ENCODE measurements around the gene AIRE.
A peak's percentile ranks its signal among the peaks of the same experiment; 100 is the strongest.

DNA sequence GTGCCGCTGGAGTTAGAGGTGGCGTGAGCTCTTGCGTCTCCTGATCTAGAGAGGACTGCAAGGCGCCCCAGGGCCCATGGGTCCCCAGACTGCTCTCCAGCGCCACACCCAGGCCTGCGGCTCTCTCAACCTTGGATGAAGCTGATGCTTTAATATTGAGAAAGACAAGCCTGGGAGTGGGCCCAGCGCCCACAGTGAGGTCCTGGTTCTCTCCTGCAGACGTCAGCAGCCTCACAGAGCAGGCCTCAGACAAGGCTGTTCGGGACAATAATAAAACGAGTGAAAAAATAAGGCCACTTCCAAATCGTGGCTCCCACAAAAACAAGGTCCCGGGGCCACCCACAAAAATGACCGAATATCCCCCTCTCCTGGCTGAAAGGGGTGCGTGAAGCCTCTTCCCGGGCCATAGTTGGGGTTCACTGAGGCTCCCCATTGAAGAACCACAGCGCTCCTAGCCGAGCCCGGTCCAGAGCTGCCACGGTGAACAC, 18.0 kb upstream of the AIRE start:
- no peak for TF ChIP-seq YY1 (IDR thresholded peaks at IDR 0.05)
- TF ChIP-seq TAF1 (conservative IDR thresholded peaks at IDR 0.05): no peak
- TF ChIP-seq, protein P1, sequence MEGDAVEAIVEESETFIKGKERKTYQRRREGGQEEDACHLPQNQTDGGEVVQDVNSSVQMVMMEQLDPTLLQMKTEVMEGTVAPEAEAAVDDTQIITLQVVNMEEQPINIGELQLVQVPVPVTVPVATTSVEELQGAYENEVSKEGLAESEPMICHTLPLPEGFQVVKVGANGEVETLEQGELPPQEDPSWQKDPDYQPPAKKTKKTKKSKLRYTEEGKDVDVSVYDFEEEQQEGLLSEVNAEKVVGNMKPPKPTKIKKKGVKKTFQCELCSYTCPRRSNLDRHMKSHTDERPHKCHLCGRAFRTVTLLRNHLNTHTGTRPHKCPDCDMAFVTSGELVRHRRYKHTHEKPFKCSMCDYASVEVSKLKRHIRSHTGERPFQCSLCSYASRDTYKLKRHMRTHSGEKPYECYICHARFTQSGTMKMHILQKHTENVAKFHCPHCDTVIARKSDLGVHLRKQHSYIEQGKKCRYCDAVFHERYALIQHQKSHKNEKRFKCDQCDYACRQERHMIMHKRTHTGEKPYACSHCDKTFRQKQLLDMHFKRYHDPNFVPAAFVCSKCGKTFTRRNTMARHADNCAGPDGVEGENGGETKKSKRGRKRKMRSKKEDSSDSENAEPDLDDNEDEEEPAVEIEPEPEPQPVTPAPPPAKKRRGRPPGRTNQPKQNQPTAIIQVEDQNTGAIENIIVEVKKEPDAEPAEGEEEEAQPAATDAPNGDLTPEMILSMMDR (IDR thresholded peaks at IDR 0.05; ENCODE audit: low read depth, low read length, missing input control): no peak
- no peak for TF ChIP-seq FOXA1 (IDR thresholded peaks at IDR 0.05)
- TF ChIP-seq JUND (IDR thresholded peaks at IDR 0.05): no peak
- TF ChIP-seq, protein P2, sequence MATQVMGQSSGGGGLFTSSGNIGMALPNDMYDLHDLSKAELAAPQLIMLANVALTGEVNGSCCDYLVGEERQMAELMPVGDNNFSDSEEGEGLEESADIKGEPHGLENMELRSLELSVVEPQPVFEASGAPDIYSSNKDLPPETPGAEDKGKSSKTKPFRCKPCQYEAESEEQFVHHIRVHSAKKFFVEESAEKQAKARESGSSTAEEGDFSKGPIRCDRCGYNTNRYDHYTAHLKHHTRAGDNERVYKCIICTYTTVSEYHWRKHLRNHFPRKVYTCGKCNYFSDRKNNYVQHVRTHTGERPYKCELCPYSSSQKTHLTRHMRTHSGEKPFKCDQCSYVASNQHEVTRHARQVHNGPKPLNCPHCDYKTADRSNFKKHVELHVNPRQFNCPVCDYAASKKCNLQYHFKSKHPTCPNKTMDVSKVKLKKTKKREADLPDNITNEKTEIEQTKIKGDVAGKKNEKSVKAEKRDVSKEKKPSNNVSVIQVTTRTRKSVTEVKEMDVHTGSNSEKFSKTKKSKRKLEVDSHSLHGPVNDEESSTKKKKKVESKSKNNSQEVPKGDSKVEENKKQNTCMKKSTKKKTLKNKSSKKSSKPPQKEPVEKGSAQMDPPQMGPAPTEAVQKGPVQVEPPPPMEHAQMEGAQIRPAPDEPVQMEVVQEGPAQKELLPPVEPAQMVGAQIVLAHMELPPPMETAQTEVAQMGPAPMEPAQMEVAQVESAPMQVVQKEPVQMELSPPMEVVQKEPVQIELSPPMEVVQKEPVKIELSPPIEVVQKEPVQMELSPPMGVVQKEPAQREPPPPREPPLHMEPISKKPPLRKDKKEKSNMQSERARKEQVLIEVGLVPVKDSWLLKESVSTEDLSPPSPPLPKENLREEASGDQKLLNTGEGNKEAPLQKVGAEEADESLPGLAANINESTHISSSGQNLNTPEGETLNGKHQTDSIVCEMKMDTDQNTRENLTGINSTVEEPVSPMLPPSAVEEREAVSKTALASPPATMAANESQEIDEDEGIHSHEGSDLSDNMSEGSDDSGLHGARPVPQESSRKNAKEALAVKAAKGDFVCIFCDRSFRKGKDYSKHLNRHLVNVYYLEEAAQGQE (IDR thresholded peaks at IDR 0.05): no peak
- TF ChIP-seq EGR1 (IDR thresholded peaks at IDR 0.05; ENCODE audit: low read depth in 2 of 2): no peak
- TF ChIP-seq NR2F2 (IDR thresholded peaks at IDR 0.05): no peak
- TF ChIP-seq GABPA (IDR thresholded peaks at IDR 0.05 in 1 of 2, conservative IDR thresholded peaks at IDR 0.05 in 1 of 2): no peak
- TF ChIP-seq, protein P3, sequence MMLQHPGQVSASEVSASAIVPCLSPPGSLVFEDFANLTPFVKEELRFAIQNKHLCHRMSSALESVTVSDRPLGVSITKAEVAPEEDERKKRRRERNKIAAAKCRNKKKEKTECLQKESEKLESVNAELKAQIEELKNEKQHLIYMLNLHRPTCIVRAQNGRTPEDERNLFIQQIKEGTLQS (IDR thresholded peaks at IDR 0.05): no peak
- TF ChIP-seq RAD21 (IDR thresholded peaks at IDR 0.05): peak in 1 of 2 donors; percentile 51
- no peak for TF ChIP-seq SP1 (IDR thresholded peaks at IDR 0.05)
